HepG2 (cell line): Measurements from ENCODE around the gene INF2. TPM values are rescaled to one million over a fixed set of nuclear protein-coding genes. Genes with fewer than 3 reads are reported as not detected.

ENCODE experiments used
- AGO1 ChIP-seq: fragments of 200-400 bp; formaldehyde crosslinking; IDR thresholded peaks from 2 replicates; pipeline ENCODE4 v1.6.1; 2017; ENCODE audit warnings: mild to moderate bottlenecking, low read depth, low read length, moderate library complexity; ENCODE audit not compliant: poor library complexity, severe bottlenecking
- BRCA1 ChIP-seq: sonication (generic); formaldehyde crosslinking; IDR thresholded peaks from 2 replicates; pipeline ENCODE4 v1.4.0; 2020; ENCODE audit warnings: missing genetic modification reagents
- GABPB1 ChIP-seq: IDR thresholded peaks from 2 replicates; pipeline ENCODE4 v1.6.1; 2016; ENCODE audit warnings: mild to moderate bottlenecking, missing genetic modification reagents, moderate library complexity, missing compliant biosample characterization
- KLF12 ChIP-seq: sonication (generic); formaldehyde crosslinking; IDR thresholded peaks from 2 replicates; pipeline ENCODE4 v1.4.0; 2020; ENCODE audit warnings: missing genetic modification reagents, borderline replicate concordance
- MBD4 ChIP-seq: IDR thresholded peaks from 2 replicates; pipeline ENCODE4 v1.6.1; 2012; ENCODE audit warnings: low read length, inconsistent platforms, borderline replicate concordance
- PITX1 ChIP-seq: sonication (generic); formaldehyde crosslinking; IDR thresholded peaks from 2 replicates; pipeline ENCODE4 v1.5.1; 2020; ENCODE audit warnings: mild to moderate bottlenecking, missing genetic modification reagents
- SMARCE1 ChIP-seq: fragments of 450-650 bp; IDR thresholded peaks from 2 replicates; pipeline ENCODE4 v1.6.1; 2017; ENCODE audit warnings: borderline replicate concordance
- SOX5 ChIP-seq: IDR thresholded peaks from 2 replicates; pipeline ENCODE4 v1.6.1; 2016; ENCODE audit warnings: borderline replicate concordance
- SYNCRIP ChIP-seq: fragments of 200-400 bp; formaldehyde crosslinking; IDR thresholded peaks from 2 replicates; pipeline ENCODE4 v1.6.1; 2018; ENCODE audit warnings: mild to moderate bottlenecking, low read depth, low read length; ENCODE audit not compliant: insufficient read depth
- TMF1 ChIP-seq: sonication (generic); formaldehyde crosslinking; IDR thresholded peaks from 2 replicates; pipeline ENCODE4 v1.8.1; 2022; ENCODE audit warnings: low read depth, missing genetic modification reagents
- ZFP36L2 ChIP-seq: sonication (generic); formaldehyde crosslinking; IDR thresholded peaks from 2 replicates; pipeline ENCODE4 v1.4.0; 2020; ENCODE audit warnings: missing genetic modification reagents
- ZMYM4 ChIP-seq: sonication (generic); formaldehyde crosslinking; IDR thresholded peaks from 2 replicates; pipeline ENCODE4 v1.8.1; 2023; ENCODE audit warnings: mild to moderate bottlenecking, missing genetic modification reagents
- ZNF292 ChIP-seq: sonication (generic); formaldehyde crosslinking; IDR thresholded peaks from 2 replicates; pipeline ENCODE4 v1.8.1; 2022; ENCODE audit warnings: mild to moderate bottlenecking, low read depth, missing genetic modification reagents, borderline replicate concordance
- ZNF724P ChIP-seq: sonication (generic); formaldehyde crosslinking; IDR thresholded peaks from 2 replicates; pipeline ENCODE4 v1.8.0; 2022; ENCODE audit warnings: missing genetic modification reagents, borderline replicate concordance
- polyA plus RNA-seq, 8 experiments: library from polyadenylated mRNA; depleted of rRNA in 3 of 8; stranded (reverse) in 7 of 8; unstranded in 1 of 8; fragments of >200 nt; fragmentation: Illumina TruSeq in 4 of 8; extraction: Trizol in 4 of 8; gene quantifications; 2 replicates each; pipeline versions ENCODE4 v1.2.1 to v1.2.3, GENCODE V29; 2011 to 2016; ENCODE audit warnings: low read depth in 4 of 8, missing spikeins in 1 of 8, mixed read lengths in 1 of 8; ENCODE audit not compliant: insufficient read depth in 1 of 8
- total RNA-seq, 5 experiments: library from RNA; depleted of rRNA; stranded (reverse); fragments of >200 nt; fragmentation: Illumina TruSeq; extraction: Trizol; gene quantifications; 2 replicates each; pipeline ENCODE4 v1.2.3, GENCODE V29; 2016; ENCODE audit warnings: low read depth in 1 of 5
- TF ChIP-seq, protein P1 (sequence below): sonication (generic); formaldehyde crosslinking; IDR thresholded peaks from 2 replicates; pipeline ENCODE4 v1.4.0; 2020; ENCODE audit warnings: mild to moderate bottlenecking, missing genetic modification reagents, borderline replicate concordance
- TF ChIP-seq, protein P2 (sequence below): IDR thresholded peaks from 2 replicates; pipeline ENCODE4 v1.6.1; 2016; ENCODE audit warnings: missing compliant biosample characterization, missing genetic modification reagents, borderline replicate concordance
- TF ChIP-seq, protein P3 (sequence below): sonication (generic); formaldehyde crosslinking; IDR thresholded peaks from 2 replicates; pipeline ENCODE4 v1.4.0; 2020; ENCODE audit warnings: missing genetic modification reagents
- TF ChIP-seq, protein P4 (sequence below): sonication (generic); formaldehyde crosslinking; IDR thresholded peaks from 2 replicates; pipeline ENCODE4 v1.4.0; 2020; ENCODE audit warnings: missing genetic modification reagents
- TF ChIP-seq, protein P5 (sequence below): IDR thresholded peaks from 2 replicates; pipeline ENCODE4 v1.6.1; 2016; ENCODE audit warnings: mild to moderate bottlenecking, missing biosample characterization, missing genetic modification reagents
- TF ChIP-seq, protein P6 (sequence below): sonication (generic); formaldehyde crosslinking; IDR thresholded peaks from 2 replicates; pipeline ENCODE4 v1.8.0; 2022; ENCODE audit warnings: missing genetic modification reagents, mild to moderate bottlenecking, inconsistent platforms, borderline replicate concordance

INF2 gene
- total and polyA plus RNA-seq, 2 of the 13 experiments (the other 11 are each of a cell fraction or from before 2014, with no cell fraction given): 16.4 to 26.4 TPM

DNA sequence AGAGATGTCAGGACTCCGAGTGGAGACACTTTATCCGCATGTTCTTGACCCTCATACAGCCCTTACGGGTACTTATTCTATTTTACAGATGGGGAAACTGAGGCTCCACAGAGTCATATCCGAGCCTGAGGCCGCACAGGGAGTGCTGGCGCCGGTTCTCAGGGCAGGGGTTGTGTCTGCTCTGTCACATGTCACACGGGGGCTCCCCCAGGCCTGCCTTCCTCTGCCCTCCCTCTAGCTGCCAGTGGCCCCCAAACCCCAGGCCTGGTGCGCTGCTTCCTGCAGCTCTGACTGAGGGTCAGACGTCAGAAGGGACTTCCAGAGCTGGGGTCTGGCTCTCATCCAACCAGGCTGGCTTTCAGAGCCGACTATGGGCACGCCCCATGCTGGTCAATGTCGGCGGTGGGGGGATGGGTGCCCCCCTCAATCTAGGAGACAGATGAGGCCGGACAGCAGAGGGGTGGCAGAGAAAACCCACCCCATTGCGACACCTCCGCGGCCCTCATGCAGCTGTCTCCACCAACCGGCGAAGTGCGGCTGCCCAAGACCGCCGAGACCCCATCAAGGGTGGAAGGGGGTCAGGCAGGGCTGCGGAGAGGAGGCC is 811 bp upstream of the INF2 start (continued):
- TF ChIP-seq SOX5 (CRISPR knock-in tag) (no peak), MBD4 (no peak), BRCA1 (CRISPR knock-in tag) (no peak), GABPB1 (CRISPR knock-in tag) (no peak), ZFP36L2 (no peak), SYNCRIP (no peak), ZNF292 (CRISPR knock-in tag) (no peak; the same call in 1 of the 2 replicates), TMF1 (no peak), PITX1 (CRISPR knock-in tag) (no peak), SMARCE1 (no peak), ZNF724P (CRISPR knock-in tag) (no peak), AGO1 (no peak), KLF12 (CRISPR knock-in tag) (0 out of 2 replicates have a peak, but pooled peaks have one; percentile 19), ZMYM4 (CRISPR knock-in tag) (peak; percentile 37; the same call in 1 of the 2 replicates)
- TF ChIP-seq, protein P1, sequence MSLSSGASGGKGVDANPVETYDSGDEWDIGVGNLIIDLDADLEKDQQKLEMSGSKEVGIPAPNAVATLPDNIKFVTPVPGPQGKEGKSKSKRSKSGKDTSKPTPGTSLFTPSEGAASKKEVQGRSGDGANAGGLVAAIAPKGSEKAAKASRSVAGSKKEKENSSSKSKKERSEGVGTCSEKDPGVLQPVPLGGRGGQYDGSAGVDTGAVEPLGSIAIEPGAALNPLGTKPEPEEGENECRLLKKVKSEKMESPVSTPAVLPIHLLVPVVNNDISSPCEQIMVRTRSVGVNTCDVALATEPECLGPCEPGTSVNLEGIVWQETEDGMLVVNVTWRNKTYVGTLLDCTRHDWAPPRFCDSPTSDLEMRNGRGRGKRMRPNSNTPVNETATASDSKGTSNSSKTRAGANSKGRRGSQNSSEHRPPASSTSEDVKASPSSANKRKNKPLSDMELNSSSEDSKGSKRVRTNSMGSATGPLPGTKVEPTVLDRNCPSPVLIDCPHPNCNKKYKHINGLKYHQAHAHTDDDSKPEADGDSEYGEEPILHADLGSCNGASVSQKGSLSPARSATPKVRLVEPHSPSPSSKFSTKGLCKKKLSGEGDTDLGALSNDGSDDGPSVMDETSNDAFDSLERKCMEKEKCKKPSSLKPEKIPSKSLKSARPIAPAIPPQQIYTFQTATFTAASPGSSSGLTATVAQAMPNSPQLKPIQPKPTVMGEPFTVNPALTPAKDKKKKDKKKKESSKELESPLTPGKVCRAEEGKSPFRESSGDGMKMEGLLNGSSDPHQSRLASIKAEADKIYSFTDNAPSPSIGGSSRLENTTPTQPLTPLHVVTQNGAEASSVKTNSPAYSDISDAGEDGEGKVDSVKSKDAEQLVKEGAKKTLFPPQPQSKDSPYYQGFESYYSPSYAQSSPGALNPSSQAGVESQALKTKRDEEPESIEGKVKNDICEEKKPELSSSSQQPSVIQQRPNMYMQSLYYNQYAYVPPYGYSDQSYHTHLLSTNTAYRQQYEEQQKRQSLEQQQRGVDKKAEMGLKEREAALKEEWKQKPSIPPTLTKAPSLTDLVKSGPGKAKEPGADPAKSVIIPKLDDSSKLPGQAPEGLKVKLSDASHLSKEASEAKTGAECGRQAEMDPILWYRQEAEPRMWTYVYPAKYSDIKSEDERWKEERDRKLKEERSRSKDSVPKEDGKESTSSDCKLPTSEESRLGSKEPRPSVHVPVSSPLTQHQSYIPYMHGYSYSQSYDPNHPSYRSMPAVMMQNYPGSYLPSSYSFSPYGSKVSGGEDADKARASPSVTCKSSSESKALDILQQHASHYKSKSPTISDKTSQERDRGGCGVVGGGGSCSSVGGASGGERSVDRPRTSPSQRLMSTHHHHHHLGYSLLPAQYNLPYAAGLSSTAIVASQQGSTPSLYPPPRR: no peak
- TF ChIP-seq, protein P2, sequence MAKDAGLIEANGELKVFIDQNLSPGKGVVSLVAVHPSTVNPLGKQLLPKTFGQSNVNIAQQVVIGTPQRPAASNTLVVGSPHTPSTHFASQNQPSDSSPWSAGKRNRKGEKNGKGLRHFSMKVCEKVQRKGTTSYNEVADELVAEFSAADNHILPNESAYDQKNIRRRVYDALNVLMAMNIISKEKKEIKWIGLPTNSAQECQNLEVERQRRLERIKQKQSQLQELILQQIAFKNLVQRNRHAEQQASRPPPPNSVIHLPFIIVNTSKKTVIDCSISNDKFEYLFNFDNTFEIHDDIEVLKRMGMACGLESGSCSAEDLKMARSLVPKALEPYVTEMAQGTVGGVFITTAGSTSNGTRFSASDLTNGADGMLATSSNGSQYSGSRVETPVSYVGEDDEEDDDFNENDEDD (CRISPR knock-in tag): no peak
- TF ChIP-seq, protein P3, sequence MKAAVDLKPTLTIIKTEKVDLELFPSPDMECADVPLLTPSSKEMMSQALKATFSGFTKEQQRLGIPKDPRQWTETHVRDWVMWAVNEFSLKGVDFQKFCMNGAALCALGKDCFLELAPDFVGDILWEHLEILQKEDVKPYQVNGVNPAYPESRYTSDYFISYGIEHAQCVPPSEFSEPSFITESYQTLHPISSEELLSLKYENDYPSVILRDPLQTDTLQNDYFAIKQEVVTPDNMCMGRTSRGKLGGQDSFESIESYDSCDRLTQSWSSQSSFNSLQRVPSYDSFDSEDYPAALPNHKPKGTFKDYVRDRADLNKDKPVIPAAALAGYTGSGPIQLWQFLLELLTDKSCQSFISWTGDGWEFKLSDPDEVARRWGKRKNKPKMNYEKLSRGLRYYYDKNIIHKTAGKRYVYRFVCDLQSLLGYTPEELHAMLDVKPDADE (CRISPR knock-in tag): no peak
- TF ChIP-seq, protein P4, sequence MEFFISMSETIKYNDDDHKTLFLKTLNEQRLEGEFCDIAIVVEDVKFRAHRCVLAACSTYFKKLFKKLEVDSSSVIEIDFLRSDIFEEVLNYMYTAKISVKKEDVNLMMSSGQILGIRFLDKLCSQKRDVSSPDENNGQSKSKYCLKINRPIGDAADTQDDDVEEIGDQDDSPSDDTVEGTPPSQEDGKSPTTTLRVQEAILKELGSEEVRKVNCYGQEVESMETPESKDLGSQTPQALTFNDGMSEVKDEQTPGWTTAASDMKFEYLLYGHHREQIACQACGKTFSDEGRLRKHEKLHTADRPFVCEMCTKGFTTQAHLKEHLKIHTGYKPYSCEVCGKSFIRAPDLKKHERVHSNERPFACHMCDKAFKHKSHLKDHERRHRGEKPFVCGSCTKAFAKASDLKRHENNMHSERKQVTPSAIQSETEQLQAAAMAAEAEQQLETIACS (CRISPR knock-in tag): no peak
- TF ChIP-seq, protein P5, sequence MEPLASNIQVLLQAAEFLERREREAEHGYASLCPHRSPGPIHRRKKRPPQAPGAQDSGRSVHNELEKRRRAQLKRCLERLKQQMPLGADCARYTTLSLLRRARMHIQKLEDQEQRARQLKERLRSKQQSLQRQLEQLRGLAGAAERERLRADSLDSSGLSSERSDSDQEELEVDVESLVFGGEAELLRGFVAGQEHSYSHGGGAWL (CRISPR knock-in tag): no peak
- TF ChIP-seq, protein P6, sequence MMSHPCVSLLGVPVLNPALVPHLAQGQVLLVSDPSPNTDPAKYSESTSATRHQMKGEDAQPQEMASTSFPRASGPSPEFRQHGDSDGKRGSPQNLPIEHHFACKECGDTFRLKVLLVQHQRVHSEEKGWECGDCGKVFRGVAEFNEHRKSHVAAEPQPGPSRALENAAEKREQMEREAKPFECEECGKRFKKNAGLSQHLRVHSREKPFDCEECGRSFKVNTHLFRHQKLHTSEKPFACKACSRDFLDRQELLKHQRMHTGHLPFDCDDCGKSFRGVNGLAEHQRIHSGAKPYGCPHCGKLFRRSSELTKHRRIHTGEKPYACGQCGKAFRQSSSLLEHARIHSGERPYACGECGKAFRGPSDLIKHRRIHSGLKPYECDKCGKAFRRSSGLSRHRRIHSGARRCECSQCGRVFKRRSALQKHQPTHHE: peak; percentile 61; the same call in 1 of the 2 replicates
